Fibroblast of skin of right quadriceps (primary cell): ENCODE results near the gene DIAPH1.
A peak's percentile ranks its signal among the peaks of the same experiment; 100 is the strongest.

Source experiments
- DNase-seq: peaks from one replicate; pipeline ENCODE4 v3.0.0-alpha.2; 2013

DIAPH1 gene

GRCh38 chr5:141517312-141517711 lies 101.5 kb downstream of the DIAPH1 start:
- DNase-seq = no peak

DNA sequence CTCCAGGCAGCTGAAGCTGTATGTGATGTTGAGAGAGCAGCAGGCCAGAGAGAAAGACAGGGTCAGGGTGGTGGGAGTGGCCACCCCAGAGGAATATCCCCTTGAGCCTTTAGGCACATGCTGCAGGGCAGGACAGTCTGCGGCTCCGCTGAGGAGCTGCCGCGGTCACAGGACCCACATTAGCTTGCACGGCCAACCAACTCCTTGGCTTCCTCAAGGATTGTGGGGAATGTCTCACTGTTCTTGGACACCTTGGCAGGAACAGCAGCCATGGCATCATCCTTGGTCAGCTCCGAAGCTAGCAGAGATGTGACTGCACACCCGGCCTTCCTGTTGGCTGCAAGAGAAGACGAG lies 102.2 kb downstream of the DIAPH1 start:
- DNase-seq = no peak

DNA sequence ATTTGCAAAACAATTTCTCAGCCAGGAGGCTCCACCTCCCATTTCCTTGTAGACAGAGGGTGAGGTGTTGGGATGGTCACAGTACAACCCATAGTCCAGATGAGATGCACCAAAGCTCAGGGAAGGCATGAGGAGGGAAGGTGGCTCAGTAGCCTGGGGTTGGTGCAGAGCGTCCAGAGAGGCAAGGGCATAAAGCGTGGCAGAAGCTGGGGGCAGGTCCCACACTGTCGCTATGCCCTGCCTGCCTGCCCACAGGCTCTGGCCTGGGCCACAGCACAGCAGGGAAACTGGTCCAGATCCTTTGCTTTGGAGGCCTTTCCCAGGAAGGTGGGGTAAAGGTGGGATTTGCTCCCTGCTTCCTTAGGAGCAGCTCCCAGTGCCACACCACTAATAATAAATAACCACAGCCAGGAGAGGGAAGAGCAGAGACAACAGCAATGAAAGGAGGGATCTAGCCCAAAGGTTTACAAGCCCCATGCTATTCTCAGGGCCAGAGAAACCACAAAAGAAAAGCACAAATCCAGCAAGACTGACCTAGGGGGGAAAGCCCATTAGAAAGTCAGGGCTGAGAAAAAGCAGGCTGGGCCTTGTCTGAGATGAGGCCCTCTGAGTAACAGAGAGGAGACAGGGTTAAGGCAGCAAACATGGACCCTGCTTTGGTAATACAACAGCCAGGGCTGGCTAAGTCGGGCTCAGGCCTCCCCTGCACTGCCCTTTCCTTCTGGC lies 102.7 kb downstream of the DIAPH1 start:
- no peak for DNase-seq

GRCh38 chr5:141515141-141515540 lies 103.7 kb downstream of the DIAPH1 start:
- no peak for DNase-seq

DNA sequence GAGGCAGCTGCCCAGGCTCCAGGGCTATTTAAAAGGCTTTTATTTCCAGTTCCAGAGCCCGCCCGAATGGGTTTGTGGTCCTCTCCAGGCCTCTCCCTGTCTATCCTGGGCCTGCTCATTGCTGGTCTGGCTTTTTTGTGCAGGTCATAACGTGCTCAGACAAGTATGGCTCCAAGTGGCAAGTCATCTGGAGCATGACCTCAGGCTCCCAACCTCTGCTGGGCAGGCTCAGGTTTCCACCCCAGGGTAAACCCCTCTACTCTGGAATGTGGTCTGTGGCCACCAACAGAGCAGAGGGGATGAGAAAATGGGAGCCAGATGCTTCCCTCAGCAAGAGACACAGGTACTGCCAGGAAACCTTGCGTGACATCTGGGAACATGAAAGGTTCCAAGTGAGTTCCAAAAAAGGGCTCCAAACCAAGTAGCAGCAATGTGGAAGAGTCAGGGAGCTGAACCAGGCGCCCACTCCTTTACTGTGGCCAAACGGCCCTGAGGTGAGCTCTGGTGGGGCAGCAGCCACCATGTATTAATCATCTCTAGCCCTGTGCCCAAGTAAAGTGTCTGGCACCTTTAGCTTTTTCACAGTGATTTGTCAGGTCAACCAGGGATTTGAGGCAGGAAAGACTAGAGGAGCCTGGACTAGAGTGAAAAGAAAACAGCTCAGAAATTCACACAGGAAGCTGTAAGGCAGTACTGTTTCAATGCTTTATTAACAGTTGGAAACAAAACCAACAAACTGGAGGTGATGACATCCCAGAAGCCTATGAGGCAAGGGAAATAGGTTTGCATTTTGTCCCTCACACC lies 104.3 kb downstream of the DIAPH1 start:
- DNase-seq = peak; percentile 77

DNA sequence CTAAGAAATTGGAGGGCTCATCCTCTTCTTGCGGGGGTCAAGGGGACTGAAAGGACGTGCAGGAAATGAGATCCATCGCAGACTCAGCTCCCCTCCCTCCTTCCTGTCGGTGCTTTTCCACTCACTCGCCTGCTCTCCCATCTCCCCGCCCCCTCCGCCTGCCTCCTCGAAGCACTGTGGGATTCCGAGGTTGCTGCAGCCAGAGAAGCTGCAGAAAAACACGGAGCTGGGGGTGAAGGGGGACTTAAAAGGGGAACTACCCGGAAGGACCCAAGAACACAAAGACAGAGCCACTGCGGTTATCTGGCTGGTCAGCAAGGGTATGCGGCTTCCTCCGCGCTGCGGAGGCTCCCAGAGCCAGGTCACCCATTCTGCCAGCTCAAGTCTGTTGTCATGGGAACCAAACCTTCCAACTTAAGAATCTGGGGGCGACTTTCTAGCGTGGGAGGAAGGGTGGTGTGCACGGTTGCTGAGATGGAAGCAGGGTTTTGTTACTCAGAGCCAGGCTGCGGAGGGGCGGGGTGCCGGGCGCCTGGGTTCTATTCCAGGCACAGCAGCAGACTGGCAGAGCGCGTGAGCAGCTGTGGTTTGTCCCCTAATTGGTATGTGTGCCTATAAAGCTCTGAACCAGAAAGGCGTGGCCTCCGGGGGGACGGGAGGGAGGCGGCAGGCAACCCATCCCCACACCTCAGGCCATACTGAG lies 105.0 kb downstream of the DIAPH1 start:
- peak; percentile 86 for DNase-seq

GRCh38 chr5:141512911-141513626 lies 105.7 kb downstream of the DIAPH1 start:
- peak; percentile 63 for DNase-seq

DNA sequence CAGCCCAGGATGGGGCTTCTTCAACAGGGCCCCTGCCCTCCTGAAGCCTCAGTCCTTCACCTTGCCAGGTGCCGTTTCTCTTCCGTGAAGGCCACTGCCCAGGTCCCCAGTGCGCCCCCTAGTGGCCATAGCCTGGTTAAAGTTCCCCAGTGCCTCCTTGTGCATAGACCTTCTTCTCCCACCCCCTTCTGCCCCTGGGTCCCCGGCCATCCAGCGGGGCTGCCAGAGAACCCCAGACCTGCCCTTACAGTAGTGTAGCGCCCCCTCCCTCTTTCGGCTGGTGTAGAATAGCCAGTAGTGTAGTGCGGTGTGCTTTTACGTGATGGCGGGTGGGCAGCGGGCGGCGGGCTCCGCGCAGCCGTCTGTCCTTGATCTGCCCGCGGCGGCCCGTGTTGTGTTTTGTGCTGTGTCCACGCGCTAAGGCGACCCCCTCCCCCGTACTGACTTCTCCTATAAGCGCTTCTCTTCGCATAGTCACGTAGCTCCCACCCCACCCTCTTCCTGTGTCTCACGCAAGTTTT lies 106.3 kb downstream of the DIAPH1 start:
- peak; percentile 67 for DNase-seq

- DNase-seq = no peak
Observed at GRCh38 chr5:141511771-141512325, 107.0 kb downstream of the DIAPH1 start.

- no peak for DNase-seq
Observed at GRCh38 chr5:141510850-141511601, 107.8 kb downstream of the DIAPH1 start.

DNA sequence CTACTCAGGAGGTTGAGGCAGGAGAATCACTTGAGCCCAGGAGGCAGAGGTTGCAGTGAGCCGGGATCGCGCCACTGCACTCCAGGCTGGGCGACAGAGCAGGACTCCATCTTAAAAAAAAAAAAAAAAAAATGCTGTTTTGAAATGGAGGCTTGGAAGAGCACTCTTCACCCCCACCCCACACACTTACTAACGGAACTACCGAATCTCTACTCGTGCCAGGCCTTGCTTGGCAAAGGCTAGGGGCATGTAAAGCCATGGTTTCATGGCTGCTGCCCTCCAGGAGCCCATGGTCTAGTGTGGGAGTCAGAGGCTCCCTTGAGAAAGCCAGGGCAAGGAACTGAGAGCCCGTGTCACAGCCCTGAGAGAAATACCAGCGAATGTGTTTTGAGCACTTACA lies 108.6 kb downstream of the DIAPH1 start:
- DNase-seq = no peak

GRCh38 chr5:141508798-141509611 lies 109.8 kb downstream of the DIAPH1 start:
- peak; percentile 99 for DNase-seq

DNA sequence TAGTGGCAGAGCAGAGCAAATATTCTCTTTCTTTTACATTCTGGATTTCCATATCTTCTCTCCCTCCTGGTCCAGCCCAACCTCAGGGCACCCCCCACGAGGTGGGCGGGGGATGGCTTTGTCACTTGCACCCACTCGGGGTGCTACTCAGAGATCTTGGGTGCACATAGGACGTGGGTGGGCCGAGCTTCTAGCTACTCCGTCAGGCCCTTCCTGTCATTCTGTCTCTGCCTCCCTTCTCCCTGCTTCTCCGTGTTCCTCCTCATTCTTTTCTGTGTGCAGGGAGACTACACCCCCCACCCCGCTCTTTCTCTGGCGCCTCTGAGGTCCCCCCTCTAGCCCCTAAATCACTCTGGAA lies 110.4 kb downstream of the DIAPH1 start:
- no peak for DNase-seq

DNA sequence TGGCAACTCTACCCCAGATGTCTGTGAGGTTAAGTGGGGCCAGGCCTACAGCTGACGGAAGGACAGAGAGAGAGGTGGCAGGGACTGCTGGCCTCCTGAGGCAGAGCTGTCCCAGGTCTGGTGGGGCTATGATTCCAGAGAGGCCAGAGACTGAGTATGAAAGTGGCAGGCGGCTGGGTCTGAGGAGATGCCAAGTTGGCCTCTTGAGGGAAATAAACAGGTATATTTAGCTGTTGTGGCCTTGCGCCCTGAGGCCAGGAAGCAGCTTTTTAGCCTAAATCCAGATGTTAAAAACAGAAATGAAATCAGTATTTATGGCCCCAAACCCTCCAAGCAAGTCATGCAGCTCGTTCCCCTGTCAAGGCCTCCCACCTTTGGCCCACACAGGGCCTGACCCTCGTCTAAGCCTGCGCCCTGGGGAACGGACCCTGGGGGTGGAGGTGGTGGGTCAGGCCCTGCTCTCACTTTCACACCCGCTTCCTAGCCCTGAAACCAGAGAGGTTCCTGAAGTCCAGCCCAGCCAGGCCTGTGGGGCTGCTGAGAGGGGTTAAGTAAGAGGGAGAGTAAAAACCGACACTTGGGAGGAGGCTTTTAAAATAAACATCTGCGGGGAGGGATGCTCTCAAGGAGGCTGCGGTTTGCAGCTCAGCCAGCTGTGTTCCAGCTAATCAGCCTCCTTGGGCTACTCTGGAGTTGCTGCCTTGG lies 111.3 kb downstream of the DIAPH1 start:
- DNase-seq = peak; percentile 82

DNA sequence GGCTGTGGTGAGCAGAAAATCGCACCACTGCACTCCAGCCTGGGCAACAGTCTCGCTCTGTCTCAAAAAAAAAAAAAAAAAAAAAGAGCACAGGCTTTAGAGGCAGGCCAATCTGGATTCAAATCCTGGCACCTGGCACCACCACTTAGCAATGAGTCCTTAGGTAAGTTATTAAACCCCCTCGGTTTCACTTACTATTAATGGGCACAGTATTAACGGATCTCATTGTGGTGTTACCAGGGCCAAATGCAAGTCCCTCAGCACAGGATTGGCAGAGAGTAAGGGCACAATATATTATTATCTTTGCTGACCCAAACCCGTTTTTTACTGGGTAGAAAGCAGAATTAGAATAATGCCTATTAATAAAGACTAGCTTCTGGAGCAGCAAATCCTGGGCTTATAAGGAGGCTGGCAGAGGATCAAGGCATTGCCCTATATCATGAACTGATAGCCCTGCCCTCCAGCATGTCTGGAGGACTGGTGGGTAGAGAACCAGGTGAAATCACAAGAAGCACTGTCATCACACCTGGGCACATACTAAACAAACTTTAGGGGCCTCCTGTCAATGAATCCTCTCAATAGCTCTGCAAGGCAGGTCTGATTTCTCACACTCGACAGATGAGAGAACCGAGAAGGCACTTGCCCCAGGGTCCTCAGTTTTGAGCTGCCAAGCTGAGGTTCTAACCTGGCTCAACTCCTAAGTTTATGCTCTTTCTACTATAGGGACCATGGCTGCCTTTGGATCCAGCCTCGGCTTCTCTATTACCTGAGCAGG lies 112.2 kb downstream of the DIAPH1 start:
- no peak for DNase-seq

DNA sequence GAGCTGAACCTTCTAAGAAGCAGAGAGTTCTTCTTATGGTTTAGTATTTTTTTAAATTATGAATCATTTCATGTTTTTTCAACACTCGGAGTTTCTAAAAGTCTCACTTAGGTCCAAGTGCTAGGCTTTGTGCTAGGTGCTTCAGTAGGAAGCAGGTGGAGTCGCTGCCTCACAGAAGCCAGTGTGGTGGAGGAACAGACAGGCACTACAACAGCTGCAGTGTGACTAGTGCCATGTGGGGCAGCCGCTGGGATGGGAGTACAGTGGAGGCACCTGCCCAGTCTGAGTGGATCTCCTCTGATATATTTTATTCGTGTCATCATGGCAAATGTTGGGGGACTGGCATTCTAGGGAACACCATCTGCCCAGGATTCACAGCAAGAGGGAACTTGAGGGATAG lies 114.6 kb downstream of the DIAPH1 start:
- no peak for DNase-seq

GRCh38 chr5:141503681-141504080 lies 115.1 kb downstream of the DIAPH1 start:
- DNase-seq = no peak

DNA sequence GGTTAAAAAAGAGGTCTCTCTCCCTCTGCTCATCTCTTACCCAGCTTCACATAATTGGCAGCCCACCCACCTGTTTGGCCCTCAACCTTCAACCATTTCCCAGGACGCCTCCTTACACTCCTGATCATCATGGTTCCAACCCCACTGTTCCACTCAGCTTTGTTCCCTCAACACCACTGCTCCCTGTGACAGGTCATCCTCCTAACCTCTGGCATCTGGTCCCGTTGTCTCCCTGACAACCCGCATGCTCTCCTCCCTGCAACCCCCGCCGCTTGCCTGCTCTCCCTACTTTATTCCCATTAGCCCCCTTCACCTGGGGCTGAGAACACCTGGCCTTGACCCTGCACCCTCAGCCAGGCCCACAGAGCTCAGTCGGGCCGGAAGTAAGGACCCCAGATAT lies 117.0 kb downstream of the DIAPH1 start:
- no peak for DNase-seq

GRCh38 chr5:141496038-141496437 lies 122.8 kb downstream of the DIAPH1 start:
- DNase-seq = peak; percentile 89

GRCh38 chr5:141495453-141495811 lies 123.4 kb downstream of the DIAPH1 start:
- DNase-seq = no peak
